GM18508 (cell line): ENCODE results near the gene ZNF304.
A peak's percentile ranks its signal among the peaks of the same experiment; 100 is the strongest.

Experiments
- ATAC-seq: cut with Tn5 transposase; IDR thresholded peaks from one replicate; pipeline ENCODE4 v1.9.1; 2021; ENCODE audit warnings: moderate number of reproducible peaks; ENCODE audit not compliant: insufficient read depth, unreplicated experiment

ZNF304 gene

GRCh38 chr19:57350877-57351805, at the start of gene ZNF304:
Gene ZNF304 (plus strand): TSS chr19:57351271. CDS start chr19:57351665, 394 bp downstream.
- peak; percentile 87 for ATAC-seq

- ATAC-seq, result no peak
These were observed 49.0 kb upstream of the ZNF304 start for GRCh38 chr19:57302020-57302465.

GRCh38 chr19:57302727-57303401, 48.2 kb upstream of the ZNF304 start:
- no peak for ATAC-seq

DNA sequence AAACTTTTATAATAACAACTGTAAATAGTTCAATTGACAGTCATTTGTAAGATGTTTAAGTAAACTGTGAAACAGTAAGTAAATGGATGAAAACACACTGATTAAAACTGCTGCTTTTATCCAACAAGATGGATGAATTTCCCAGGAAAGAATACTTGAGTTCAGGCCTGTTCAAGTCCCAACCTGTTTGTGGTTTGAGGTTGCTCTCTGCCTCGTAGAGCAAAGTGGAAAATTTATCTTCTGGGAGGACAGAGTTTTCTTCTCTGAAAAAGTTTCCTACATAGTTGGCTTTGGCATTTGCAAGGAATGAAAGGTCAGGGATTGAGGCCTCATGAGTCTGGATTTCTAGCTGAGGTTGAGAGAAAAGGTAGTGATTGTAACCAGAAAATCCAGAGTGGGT, 46.0 kb upstream of the ZNF304 start:
- ATAC-seq, result no peak

GRCh38 chr19:57308514-57308913, 42.6 kb upstream of the ZNF304 start:
- no peak for ATAC-seq

GRCh38 chr19:57310792-57311191, 40.3 kb upstream of the ZNF304 start:
- no peak for ATAC-seq

DNA sequence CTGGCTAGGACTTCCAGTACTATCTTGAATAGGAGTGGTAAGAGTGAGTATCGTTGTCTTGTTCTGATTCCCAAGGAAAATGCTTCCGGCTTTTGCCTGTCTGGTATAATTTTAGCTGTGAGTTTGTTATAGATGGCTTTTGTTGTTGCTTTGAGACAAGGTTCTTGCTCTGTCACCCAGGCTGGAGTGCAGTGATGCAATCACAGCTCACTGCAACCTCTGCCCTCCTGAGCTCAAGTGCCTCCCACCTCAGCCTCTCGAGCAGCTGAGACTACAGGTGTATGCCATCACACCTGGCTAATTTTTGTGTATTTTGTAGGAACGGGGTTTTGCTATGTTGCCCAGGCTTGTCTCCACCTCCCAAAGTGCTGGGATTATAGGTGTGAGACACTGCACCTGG, 36.9 kb upstream of the ZNF304 start:
- ATAC-seq, result no peak

GRCh38 chr19:57317503-57317902, 33.6 kb upstream of the ZNF304 start:
- no peak for ATAC-seq

DNA sequence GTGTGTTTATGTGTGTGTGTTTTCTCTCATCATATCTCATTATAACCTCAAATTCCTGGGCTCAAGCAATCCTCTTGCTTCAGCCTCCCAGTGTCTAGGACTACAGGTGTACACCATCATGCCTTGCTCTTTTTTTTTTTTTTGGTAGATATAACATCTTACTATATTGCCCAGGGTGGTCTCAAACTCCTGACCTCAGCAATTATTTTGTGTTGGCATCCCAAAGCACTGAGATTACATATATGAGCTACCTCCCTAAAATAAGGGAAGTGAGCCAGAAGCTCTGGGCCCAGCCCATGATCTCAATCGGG, 31.2 kb upstream of the ZNF304 start:
- peak; percentile 17 for ATAC-seq

GRCh38 chr19:57320180-57321084, 30.6 kb upstream of the ZNF304 start, which contains the start of gene ZNF543:
Gene ZNF543 (plus strand): TSS chr19:57320472. CDS start chr19:57320854, 382 bp downstream.
- ATAC-seq, result peak; percentile 84

- ATAC-seq, result no peak
These were observed 30.0 kb upstream of the ZNF304 start for GRCh38 chr19:57321116-57321515.

GRCh38 chr19:57321751-57322150, 29.3 kb upstream of the ZNF304 start:
- ATAC-seq, result no peak

- no peak for ATAC-seq
These were observed 26.1 kb upstream of the ZNF304 start for GRCh38 chr19:57324992-57325391.

GRCh38 chr19:57327993-57328392, 23.1 kb upstream of the ZNF304 start:
- ATAC-seq, result no peak

- ATAC-seq, result no peak
These were observed 16.9 kb upstream of the ZNF304 start for GRCh38 chr19:57334191-57334590.

- no peak for ATAC-seq
These were observed 12.2 kb upstream of the ZNF304 start for GRCh38 chr19:57338877-57339276.

DNA sequence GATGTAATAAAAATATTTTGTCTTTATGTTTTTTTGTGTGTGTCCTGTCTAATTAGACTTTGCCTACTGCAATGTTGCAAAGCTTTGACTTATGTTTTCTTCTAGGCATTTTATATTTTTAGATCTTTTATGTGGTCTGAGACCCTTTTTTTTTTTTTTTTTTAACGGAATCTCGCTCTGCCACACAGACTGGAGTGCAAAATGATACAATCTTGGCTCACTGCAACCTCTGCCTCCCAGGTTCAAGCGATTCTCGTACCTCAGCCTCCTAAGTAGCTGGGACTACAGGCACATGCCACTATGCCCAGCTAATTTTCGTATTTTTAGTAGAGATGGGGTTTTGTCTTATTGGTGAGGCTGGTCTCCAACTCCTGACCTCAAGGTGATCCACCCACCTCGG, 8.5 kb upstream of the ZNF304 start:
- ATAC-seq, result no peak

GRCh38 chr19:57348136-57348535, 2.9 kb upstream of the ZNF304 start:
- ATAC-seq, result no peak

DNA sequence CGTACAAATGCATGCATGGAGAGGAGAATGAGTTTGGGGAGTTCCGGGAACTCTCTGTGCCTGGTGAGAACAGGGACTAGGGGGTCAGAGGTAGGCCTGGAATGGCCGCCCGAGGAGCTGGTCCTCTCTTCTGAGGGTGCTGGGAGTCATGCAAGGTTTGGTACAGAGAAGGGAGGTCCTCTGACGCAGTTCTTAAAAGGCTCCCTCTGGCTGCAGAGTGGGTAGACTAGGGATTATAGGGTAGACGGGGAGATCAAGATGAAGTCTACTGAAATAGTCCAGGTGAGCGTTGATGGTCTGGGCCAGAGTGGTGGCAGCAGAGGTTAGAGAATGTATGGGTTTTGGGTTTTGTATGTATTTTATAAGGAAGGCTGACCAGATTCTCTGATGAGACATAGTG, 796 bp downstream of the ZNF304 start:
- no peak for ATAC-seq

GRCh38 chr19:57355916-57356315, 4.8 kb downstream of the ZNF304 start:
- no peak for ATAC-seq
